IMR-90 (cell line): ENCODE data around the gene UGT1A1. TPM values are rescaled to one million over a fixed set of nuclear protein-coding genes. Genes with fewer than 3 reads are reported as not detected.

ENCODE experiments used
- ATAC-seq: fragments of 200-7000 bp; cut with Tn5 transposase; 2 replicates; pipeline ENCODE4 v1.9.1; 2020; ENCODE audit warnings: low read depth, mild to moderate bottlenecking, moderate library complexity
- BruUV-seq: library from RNA; stranded (reverse); fragments of 400-500 nt; replicated peaks from 2 replicates; lab custom pipeline; 2021; lab: Mats Ljungman, UMichigan
- CTCF ChIA-PET: fragments of 300-600 bp; formaldehyde crosslinking; extraction: SDS; loops from one replicate; lab custom pipeline; 2021; ENCODE audit warnings: antibody characterized with exemption; lab: Yijun Ruan, JAX
- POLR2A ChIA-PET: fragments of 300-600 bp; sonication (Branson Sonifier 250); formaldehyde crosslinking; loops from one replicate; lab custom pipeline; 2022; ENCODE audit warnings: antibody characterized with exemption; ENCODE audit not compliant: unreplicated experiment; lab: Charles Lee
- DNase-seq: peaks from one replicate; pipeline ENCODE4 v3.0.0; 2013
- H2AFZ ChIP-seq: replicated peaks from 2 replicates; pipeline ENCODE3; 2013; ENCODE audit warnings: low read length, mild to moderate bottlenecking; ENCODE audit not compliant: poor library complexity
- H2AK5ac ChIP-seq: 2 replicates; pipeline ENCODE4 v1.6.1; 2013; ENCODE audit warnings: low read depth, low read length, inconsistent platforms
- H2AK9ac ChIP-seq: replicated peaks from 2 replicates; pipeline ENCODE3; 2013; ENCODE audit warnings: mild to moderate bottlenecking, low read depth, low read length, moderate library complexity; ENCODE audit not compliant: poor library complexity
- H2BK120ac ChIP-seq: 2 replicates; pipeline ENCODE4 v1.6.1; 2013; ENCODE audit warnings: low read depth, low read length, inconsistent platforms
- H2BK15ac ChIP-seq: 3 replicates; pipeline ENCODE4 v1.6.1; 2013; ENCODE audit warnings: low read depth, low read length, inconsistent platforms
- H2BK20ac ChIP-seq: 2 replicates; pipeline ENCODE4 v1.6.1; 2013; ENCODE audit warnings: low read depth, mild to moderate bottlenecking, inconsistent platforms, low read length, moderate library complexity
- H2BK5ac ChIP-seq: 2 replicates; pipeline ENCODE4 v1.6.1; 2013; ENCODE audit warnings: mild to moderate bottlenecking, low read depth, low read length, inconsistent platforms; ENCODE audit not compliant: poor library complexity, severe bottlenecking
- H3K14ac ChIP-seq: replicated peaks from 2 replicates; pipeline ENCODE4 v1.6.1; 2013; ENCODE audit warnings: low read depth, low read length, inconsistent platforms
- H3K18ac ChIP-seq: 2 replicates; pipeline ENCODE4 v1.6.1; 2013; ENCODE audit warnings: low read depth, low read length, control low read depth
- H3K23ac ChIP-seq: 2 replicates; pipeline ENCODE4 v1.6.1; 2013; ENCODE audit warnings: low read depth, low read length, inconsistent platforms
- H3K27ac ChIP-seq: 2 replicates; pipeline ENCODE4 v1.5.1; 2013; ENCODE audit warnings: mild to moderate bottlenecking, control low read depth, low read length; ENCODE audit not compliant: insufficient read depth
- H3K27me3 ChIP-seq: 2 replicates; pipeline ENCODE4 v1.6.1; 2013; ENCODE audit warnings: low read length; ENCODE audit not compliant: control insufficient read depth, insufficient read depth
- H3K36me3 ChIP-seq: 2 replicates; pipeline ENCODE4 v1.6.1; 2013; ENCODE audit warnings: low read length, mixed read lengths; ENCODE audit not compliant: control insufficient read depth, insufficient read depth
- H3K4ac ChIP-seq: 2 replicates; pipeline ENCODE4 v1.6.1; 2013; ENCODE audit warnings: low read depth, low read length, inconsistent platforms
- H3K4me1 ChIP-seq: 2 replicates; pipeline ENCODE4 v1.6.1; 2013; ENCODE audit warnings: low read length, mixed read lengths; ENCODE audit not compliant: control insufficient read depth, insufficient read depth
- H3K4me2 ChIP-seq: 2 replicates; pipeline ENCODE4 v1.6.1; 2013; ENCODE audit warnings: low read depth, mild to moderate bottlenecking, control low read depth, low read length, moderate library complexity
- H3K4me3 ChIP-seq: 2 replicates; pipeline ENCODE4 v1.5.1; 2013; ENCODE audit warnings: low read depth, mild to moderate bottlenecking, control low read depth, low read length, moderate library complexity; ENCODE audit not compliant: insufficient read depth
- H3K56ac ChIP-seq: 2 replicates; pipeline ENCODE4 v1.6.1; 2013; ENCODE audit warnings: low read length, inconsistent platforms; ENCODE audit not compliant: insufficient read depth; ENCODE audit errors: extremely low read depth
- H3K79me1 ChIP-seq, 2 experiments: 2 replicates each; pipeline ENCODE4 v1.6.1; 2013; ENCODE audit warnings: low read length in 2 of 2, inconsistent platforms in 1 of 2, low read depth in 1 of 2
- H3K9ac ChIP-seq: 2 replicates; pipeline ENCODE4 v1.6.1; 2013; ENCODE audit warnings: low read depth, low read length, control low read depth
- H3K9me1 ChIP-seq: 2 replicates; pipeline ENCODE4 v1.6.1; 2013; ENCODE audit warnings: low read length, inconsistent platforms; ENCODE audit not compliant: insufficient read depth
- H3K9me3 ChIP-seq: 2 replicates; pipeline ENCODE4 v1.6.1; 2013; ENCODE audit warnings: low read length; ENCODE audit not compliant: control insufficient read depth, insufficient read depth
- H4K20me1 ChIP-seq: 2 replicates; pipeline ENCODE4 v1.6.1; 2013; ENCODE audit warnings: low read length, inconsistent platforms; ENCODE audit not compliant: insufficient read depth
- H4K5ac ChIP-seq: 2 replicates; pipeline ENCODE4 v1.6.1; 2013; ENCODE audit warnings: mild to moderate bottlenecking, low read depth, low read length, control low read depth
- H4K8ac ChIP-seq, 2 experiments: 2 replicates each; pipeline ENCODE4 v1.6.1; 2013; ENCODE audit warnings: low read depth in 2 of 2, low read length in 2 of 2, control low read depth in 1 of 2, inconsistent platforms in 1 of 2
- H4K91ac ChIP-seq: 2 replicates; pipeline ENCODE4 v1.6.1; 2013; ENCODE audit warnings: low read depth, low read length, inconsistent platforms; ENCODE audit not compliant: insufficient read depth
- BHLHE40 ChIP-seq: fragments of 150-350 bp; IDR thresholded peaks from 2 replicates; pipeline ENCODE4 v1.6.1; 2016; ENCODE audit warnings: mild to moderate bottlenecking, low read depth, low read length
- CEBPB ChIP-seq: IDR thresholded peaks from 2 replicates; pipeline ENCODE4 v1.6.1; 2012; ENCODE audit warnings: low read depth, low read length, improper control_type of control experiment
- CHD1 ChIP-seq: IDR thresholded peaks from 2 replicates; pipeline ENCODE4 v1.6.1; 2012; ENCODE audit warnings: low read depth, low read length, improper control_type of control experiment
- ELK1 ChIP-seq: fragments of 150-350 bp; IDR thresholded peaks from 2 replicates; pipeline ENCODE4 v1.6.1; 2016; ENCODE audit warnings: low read depth, mild to moderate bottlenecking, low read length, moderate library complexity, borderline replicate concordance
- FOS ChIP-seq: fragments of 150-350 bp; IDR thresholded peaks from 2 replicates; pipeline ENCODE4 v1.6.1; 2016; ENCODE audit warnings: low read depth, low read length
- MAFK ChIP-seq: IDR thresholded peaks from 2 replicates; pipeline ENCODE4 v1.6.1; 2012; ENCODE audit warnings: low read depth, low read length, improper control_type of control experiment
- MAZ ChIP-seq: IDR thresholded peaks from 2 replicates; pipeline ENCODE4 v1.6.1; 2012; ENCODE audit warnings: low read depth, mild to moderate bottlenecking, low read length, improper control_type of control experiment, moderate library complexity, borderline replicate concordance
- MXI1 ChIP-seq: IDR thresholded peaks from 2 replicates; pipeline ENCODE4 v1.6.1; 2012; ENCODE audit warnings: low read depth, mild to moderate bottlenecking, low read length, moderate library complexity, borderline replicate concordance
- NFE2L2 ChIP-seq: fragments of 150-350 bp; IDR thresholded peaks from 2 replicates; pipeline ENCODE4 v1.6.1; 2016; ENCODE audit warnings: low read depth, mild to moderate bottlenecking, low read length
- POLR2A ChIP-seq: IDR thresholded peaks from 2 replicates; pipeline ENCODE4 v1.6.1; 2012; ENCODE audit warnings: mild to moderate bottlenecking, low read depth, low read length
- RAD21 ChIP-seq: IDR thresholded peaks from 2 replicates; pipeline ENCODE4 v1.6.1; 2012; ENCODE audit warnings: low read length, improper control_type of control experiment
- RCOR1 ChIP-seq: IDR thresholded peaks from 2 replicates; pipeline ENCODE4 v1.6.1; 2012; ENCODE audit warnings: mild to moderate bottlenecking, low read length, improper control_type of control experiment; ENCODE audit not compliant: insufficient replicate concordance
- RFX5 ChIP-seq: IDR thresholded peaks from 2 replicates; pipeline ENCODE4 v1.8.0; 2012; ENCODE audit warnings: low read depth, mild to moderate bottlenecking, low read length, moderate library complexity
- SMC3 ChIP-seq: fragments of 150-350 bp; IDR thresholded peaks from 2 replicates; pipeline ENCODE4 v1.6.1; 2016; ENCODE audit warnings: low read depth, mild to moderate bottlenecking, antibody characterized with exemption, low read length, moderate library complexity
- USF2 ChIP-seq: fragments of 150-350 bp; IDR thresholded peaks from 2 replicates; pipeline ENCODE4 v1.6.1; 2017; ENCODE audit warnings: mild to moderate bottlenecking, antibody characterized with exemption, low read length, low read depth
- WGBS, 2 experiments: methylation state at CpG; one replicate each; pipeline versions ENCODE4 v1.1.5 to v1.1.7; 2013; ENCODE audit warnings: missing lambda C conversion rate in 2 of 2; ENCODE audit not compliant: insufficient read length in 1 of 2; ENCODE audit errors: extremely low coverage in 2 of 2; 5-methylcytosine and 5-hydroxymethylcytosine counted together
- dilution Hi-C: fragments of 300-500 bp; cut with HindIII; formaldehyde crosslinking; loops from one replicate; pipeline ENCODE4 v1.14.3; 2018; ENCODE audit warnings: low sequenced_read_pairs; ENCODE audit not compliant: unreplicated experiment
- in situ Hi-C: fragments of 300-500 bp; cut with MboI; formaldehyde crosslinking; loops from 3 replicates; pipeline ENCODE4 v1.14.3; 2019; ENCODE audit warnings: low sequenced_read_pairs, inconsistent platforms, mixed read lengths
- intact Hi-C: fragments of 100-400 bp; cut with micrococcal nuclease; formaldehyde crosslinking; loops from 2 replicates; pipeline ENCODE4 v1.10.0; 2022
- polyA plus RNA-seq, 3 experiments: library from polyadenylated mRNA; depleted of rRNA; stranded (reverse); fragments of >200 nt; gene quantifications; 2 replicates each; pipeline ENCODE4 v1.2.3, GENCODE V29; 2012; ENCODE audit warnings: low replicate concordance in 1 of 3
- total RNA-seq: library from RNA; depleted of rRNA; stranded (reverse); fragments of >200 nt; gene quantifications from 2 replicates; pipeline ENCODE4 v1.2.3, GENCODE V29; 2012
- TF ChIP-seq, protein P1 (sequence below): conservative IDR thresholded peaks from 2 replicates; pipeline ENCODE4 v1.5.1; 2012; ENCODE audit warnings: mild to moderate bottlenecking, low read depth, low read length, improper control_type of control experiment

Gene UGT1A1
- total and polyA plus RNA-seq, 2 of the 4 experiments (the other 2 are of a cell fraction): not detected

DNA sequence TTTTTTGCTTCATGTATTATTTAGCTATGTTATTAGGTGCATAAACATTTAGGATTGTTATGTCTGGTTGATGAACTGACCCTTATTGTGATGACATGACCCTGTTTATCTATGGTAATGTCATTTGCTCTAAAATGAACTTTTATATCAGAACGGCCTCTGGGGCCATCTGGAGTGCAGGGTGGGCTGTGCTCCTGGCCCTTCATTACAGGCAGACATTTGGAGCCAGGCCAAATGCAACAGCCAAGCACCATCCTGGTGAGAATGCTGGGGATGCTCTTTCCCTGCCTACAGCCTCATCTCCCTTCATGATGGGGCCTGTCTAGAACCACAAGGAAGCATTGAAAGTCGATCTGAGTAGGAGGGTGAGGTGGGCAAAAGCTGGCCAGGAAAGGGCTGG, 56.3 kb downstream of the UGT1A1 start:
- no peak for DNase-seq
- H4K8ac ChIP-seq: no peak overlapping the region
- no peak overlapping the region for H3K27ac ChIP-seq

More for the DNA sequence above, 56.3 kb downstream of the UGT1A1 start:
- Histone ChIP-seq H3K56ac (no peak overlapping the region), H3K79me1 (no peaks in the 10 kb centered on the region), H2BK5ac (no peak overlapping the region), H3K4ac (no peak overlapping the region), H3K9me1 (no peaks in the 10 kb centered on the region), H3K14ac (no peak overlapping the region), H3K36me3 (no peaks in the 10 kb centered on the region), H4K5ac (no peak overlapping the region), H2AFZ (no peak overlapping the region), H2BK120ac (no peak overlapping the region), H4K20me1 (no peaks in the 10 kb centered on the region), H2BK20ac (no peak overlapping the region), H3K4me2 (no peak overlapping the region), H3K18ac (no peak overlapping the region), H3K27me3 (peaks cover 6% of the 10 kb centered on the region; the same call in 1 of the 2 replicates), H2AK5ac (no peak overlapping the region), H3K23ac (no peak overlapping the region), H3K9ac (no peak overlapping the region), H3K4me3 (no peak overlapping the region), H3K9me3 (no peaks in the 10 kb centered on the region), H2BK15ac (no peak overlapping the region), H3K4me1 (no peaks in the 10 kb centered on the region), H4K91ac (no peak overlapping the region), H2AK9ac (no peak overlapping the region)
- no CpG with 5 or more reads among the region's 2 CpGs for WGBS, 2 experiments
- dilution Hi-C loops (no loop called here), intact Hi-C loops (no loop called here), in situ Hi-C loops (no loop called here)
- BruUV-seq: no TSS peak
- POLR2A ChIA-PET: no interaction called here
- TF ChIP-seq FOS: no peak
- no peak for TF ChIP-seq MAFK
- TF ChIP-seq ELK1: no peak
- TF ChIP-seq MXI1: no peak
- TF ChIP-seq SMC3: no peak
- no peak for TF ChIP-seq NFE2L2
- no peak for TF ChIP-seq RAD21
- no peak for TF ChIP-seq RFX5
- TF ChIP-seq RCOR1: no peak
- TF ChIP-seq CHD1: no peak
- TF ChIP-seq, protein P1, sequence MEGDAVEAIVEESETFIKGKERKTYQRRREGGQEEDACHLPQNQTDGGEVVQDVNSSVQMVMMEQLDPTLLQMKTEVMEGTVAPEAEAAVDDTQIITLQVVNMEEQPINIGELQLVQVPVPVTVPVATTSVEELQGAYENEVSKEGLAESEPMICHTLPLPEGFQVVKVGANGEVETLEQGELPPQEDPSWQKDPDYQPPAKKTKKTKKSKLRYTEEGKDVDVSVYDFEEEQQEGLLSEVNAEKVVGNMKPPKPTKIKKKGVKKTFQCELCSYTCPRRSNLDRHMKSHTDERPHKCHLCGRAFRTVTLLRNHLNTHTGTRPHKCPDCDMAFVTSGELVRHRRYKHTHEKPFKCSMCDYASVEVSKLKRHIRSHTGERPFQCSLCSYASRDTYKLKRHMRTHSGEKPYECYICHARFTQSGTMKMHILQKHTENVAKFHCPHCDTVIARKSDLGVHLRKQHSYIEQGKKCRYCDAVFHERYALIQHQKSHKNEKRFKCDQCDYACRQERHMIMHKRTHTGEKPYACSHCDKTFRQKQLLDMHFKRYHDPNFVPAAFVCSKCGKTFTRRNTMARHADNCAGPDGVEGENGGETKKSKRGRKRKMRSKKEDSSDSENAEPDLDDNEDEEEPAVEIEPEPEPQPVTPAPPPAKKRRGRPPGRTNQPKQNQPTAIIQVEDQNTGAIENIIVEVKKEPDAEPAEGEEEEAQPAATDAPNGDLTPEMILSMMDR: no peak
- TF ChIP-seq MAZ: no peak
- TF ChIP-seq POLR2A: no peak
- TF ChIP-seq BHLHE40: no peak
- no peak for TF ChIP-seq CEBPB
- no peak for TF ChIP-seq USF2
- CTCF ChIA-PET: no interaction called here
- ATAC-seq: no peak
